WI38 (cell line): Measurements from ENCODE around the gene TNFRSF25.

Source experiments
- H3K4me3 ChIP-seq: 2 replicates; pipeline ENCODE4 v1.5.1; 2011; ENCODE audit warnings: low read depth, mild to moderate bottlenecking, control low read depth, low read length
- CTCF ChIP-seq: IDR thresholded peaks from 2 replicates; pipeline ENCODE4 v1.5.1; 2012; ENCODE audit warnings: low read depth, mild to moderate bottlenecking, control low read depth, low read length

Gene TNFRSF25

DNA sequence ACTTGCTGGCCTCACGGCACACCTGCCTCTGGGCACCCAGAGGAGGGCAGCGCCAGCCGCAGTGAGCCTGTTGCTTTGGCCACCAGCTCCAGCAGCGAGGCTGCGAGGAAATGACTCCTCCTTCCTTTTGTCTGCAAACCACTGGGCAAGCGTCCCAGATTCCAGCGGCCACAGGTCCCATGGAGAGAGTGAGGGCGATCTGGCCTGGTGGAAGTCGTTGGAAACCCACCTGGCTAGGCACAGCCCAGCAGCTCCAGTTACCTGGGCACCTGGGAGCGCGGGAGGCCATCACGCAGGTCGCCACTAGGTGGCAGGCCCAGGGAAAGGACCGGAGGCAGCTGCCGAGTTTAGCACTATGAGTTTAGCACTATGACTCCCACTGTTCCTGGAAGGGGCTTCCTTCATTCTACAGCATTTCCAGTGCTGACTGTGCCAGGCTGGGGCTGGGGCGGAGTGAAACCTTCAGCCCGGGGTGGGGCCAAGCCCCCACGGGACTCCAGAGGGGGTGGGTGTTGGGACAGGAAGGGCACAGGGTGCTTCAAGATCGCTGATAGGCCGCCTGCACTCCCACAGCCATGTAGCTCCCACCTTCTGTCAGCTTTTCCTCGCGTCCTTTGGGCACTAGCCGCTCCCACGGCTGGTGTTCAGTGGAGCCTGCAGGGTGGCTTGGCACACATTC is 42.5 kb downstream of the TNFRSF25 start:
- H3K4me3 ChIP-seq, result no peak overlapping the region
- peak; percentile 42; the same call in 1 of the 2 replicates for TF ChIP-seq CTCF

DNA sequence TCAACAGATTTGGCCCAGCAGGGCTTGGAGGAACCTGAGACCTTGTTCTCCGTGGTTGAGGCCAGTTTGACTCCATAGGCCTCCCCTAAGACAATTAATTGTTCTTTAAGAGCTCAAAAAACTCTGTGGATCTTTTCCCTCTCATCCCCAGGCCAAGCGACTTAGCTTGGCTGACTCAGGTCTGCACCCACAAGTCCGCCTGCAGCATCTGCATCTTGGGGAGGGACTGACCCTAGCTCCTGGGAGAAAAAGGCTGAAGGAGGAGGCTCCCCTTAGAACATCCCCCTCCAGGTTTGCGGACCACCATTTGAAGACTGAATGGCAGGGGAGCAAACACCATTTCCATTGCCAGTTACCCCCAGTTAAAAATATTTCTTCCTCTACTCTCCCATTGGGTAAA is 44.7 kb downstream of the TNFRSF25 start:
- no peak for TF ChIP-seq CTCF
- no peak overlapping the region for H3K4me3 ChIP-seq

DNA sequence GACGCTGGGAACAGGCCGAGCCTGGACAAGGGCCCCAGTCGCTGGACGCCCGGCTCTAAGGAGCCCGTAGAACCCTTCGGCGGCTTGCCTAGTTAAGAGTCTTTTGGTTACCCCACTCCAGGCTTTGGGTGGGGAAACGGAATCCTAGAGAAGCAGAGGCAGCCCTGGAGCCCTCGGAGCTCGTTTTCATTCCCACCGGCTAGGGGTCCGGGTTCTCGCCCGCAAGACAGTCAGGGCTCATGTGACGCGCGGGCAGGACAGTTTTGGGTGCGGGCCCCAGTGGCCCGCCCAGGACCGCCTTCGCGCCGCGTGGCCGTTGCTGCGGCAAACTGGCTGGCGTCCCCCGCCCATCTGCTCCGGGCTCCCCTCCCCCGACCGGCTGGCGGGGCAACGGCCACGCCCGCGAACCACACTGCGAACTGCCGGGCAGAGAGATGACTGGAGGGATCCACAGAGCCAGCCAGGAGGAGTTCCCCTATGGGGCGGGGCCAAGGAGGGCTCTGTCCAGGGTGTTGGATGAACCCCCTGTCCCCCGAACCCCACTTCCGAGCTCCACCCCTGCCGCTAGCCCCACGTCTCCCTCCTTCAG is 45.4 kb downstream of the TNFRSF25 start:
- H3K4me3 ChIP-seq, result no peak overlapping the region

GRCh38 chr1:6419804-6420453 is 46.0 kb downstream of the TNFRSF25 start, which contains the start of gene HES2:
Gene HES2, minus strand, starts transcription at chr1:6419919. Its CDS starts 99 bp downstream, at chr1:6419820.
- no peak within 1 kb of the TSS for H3K4me3 ChIP-seq
- no peak for TF ChIP-seq CTCF

More for the DNA sequence above, 45.4 kb downstream of the TNFRSF25 start:
- TF ChIP-seq CTCF, result no peak

DNA sequence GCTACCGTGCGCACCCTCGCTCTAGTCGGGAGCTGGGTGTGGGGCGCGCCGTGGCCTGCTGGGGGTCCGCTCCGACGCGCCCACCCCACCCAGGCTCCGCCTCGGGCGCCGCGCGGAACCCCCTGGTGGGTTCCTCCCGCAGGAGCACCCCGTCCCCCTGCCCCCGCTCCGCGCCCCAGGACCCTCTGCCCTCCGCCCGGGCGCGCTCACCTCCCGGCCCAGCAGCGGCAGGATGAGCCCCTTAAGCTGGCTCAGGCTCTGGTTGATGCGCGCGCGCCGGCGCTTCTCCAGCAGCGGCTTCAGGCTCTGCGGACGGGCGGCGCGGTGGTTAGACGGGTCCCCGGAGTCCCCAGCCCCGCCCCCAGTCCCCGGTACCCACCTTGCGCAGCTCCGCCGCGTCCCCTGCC is 46.6 kb downstream of the TNFRSF25 start:
- no peak overlapping the region for H3K4me3 ChIP-seq
- no peak for TF ChIP-seq CTCF

DNA sequence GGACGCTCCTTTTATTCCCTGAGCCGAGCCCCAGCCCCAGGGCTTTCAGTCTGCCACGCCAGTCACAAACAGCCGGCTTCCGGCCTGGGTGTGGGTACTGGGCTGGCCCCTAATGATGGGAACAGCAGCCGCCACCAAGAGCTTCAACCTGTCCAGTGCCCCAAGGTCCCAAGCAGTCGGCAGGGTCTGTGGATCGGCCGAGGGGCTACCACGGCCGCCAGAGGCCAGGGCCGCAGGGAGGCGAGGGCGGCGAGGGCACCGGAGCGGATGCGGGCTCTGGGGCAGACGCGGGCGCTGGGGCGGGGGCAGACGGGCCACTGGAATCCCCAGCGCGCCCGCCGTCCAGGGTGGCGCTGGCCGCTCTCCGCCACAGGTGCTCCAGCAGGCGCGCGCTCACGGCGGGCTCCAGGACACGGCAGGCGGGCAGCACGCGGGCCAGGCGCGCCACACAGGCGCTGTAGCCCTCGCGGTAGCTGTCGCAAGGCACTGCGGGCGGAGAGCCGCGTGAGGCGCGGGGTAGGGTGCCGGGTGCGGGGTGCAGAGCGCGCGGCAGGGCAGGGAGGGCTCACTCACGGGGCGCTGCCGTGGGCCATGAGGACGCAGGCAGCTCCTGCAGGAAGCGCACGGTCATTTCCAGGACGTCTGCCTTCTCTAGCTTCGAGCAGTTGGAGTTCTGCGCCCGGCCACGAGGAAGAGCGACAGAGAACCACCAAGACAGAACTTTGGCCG is 47.1 kb downstream of the TNFRSF25 start:
- no peak for TF ChIP-seq CTCF
- H3K4me3 ChIP-seq, result no peak overlapping the region
